ENCODE measurements around the gene SOX12. TPM values are rescaled to one million over a fixed set of nuclear protein-coding genes. Genes with fewer than 3 reads are reported as not detected.

Gene SOX12
- total and polyA plus RNA-seq, 9 donors: 5.9 to 27.7 (median 25.3) TPM

Other genes starting within 250 kb of the SOX12 start
- not detected for gene DEFB125, start 237.9 kb upstream of the SOX12 start, total RNA-seq
- not detected for gene DEFB125, start 237.9 kb upstream of the SOX12 start, polyA plus RNA-seq (ENCODE audit: insufficient read depth in 1 of 8, insufficient read length in 8 of 8, low replicate concordance in 1 of 8)
- gene DEFB126, start 183.0 kb upstream of the SOX12 start, total RNA-seq: not detected
- not detected for gene DEFB126, start 183.0 kb upstream of the SOX12 start, polyA plus RNA-seq (ENCODE audit: insufficient read depth in 1 of 8, insufficient read length in 8 of 8, low replicate concordance in 1 of 8)
- gene DEFB127, start 168.1 kb upstream of the SOX12 start, total RNA-seq: not detected
- under 1 TPM in 1 of 8 donors, not detected in 7; 0.41 TPM for gene DEFB127, start 168.1 kb upstream of the SOX12 start, polyA plus RNA-seq (ENCODE audit: insufficient read depth in 1 of 8, insufficient read length in 8 of 8, low replicate concordance in 1 of 8)
- gene DEFB128, start 135.8 kb upstream of the SOX12 start, total RNA-seq: not detected
- not detected for gene DEFB128, start 135.8 kb upstream of the SOX12 start, polyA plus RNA-seq (ENCODE audit: insufficient read depth in 1 of 8, insufficient read length in 8 of 8, low replicate concordance in 1 of 8)
- not detected for gene DEFB129, start 98.3 kb upstream of the SOX12 start, total RNA-seq
- gene DEFB129, start 98.3 kb upstream of the SOX12 start, polyA plus RNA-seq (ENCODE audit: insufficient read depth in 1 of 8, insufficient read length in 8 of 8, low replicate concordance in 1 of 8): not detected
- gene DEFB132, start 67.8 kb upstream of the SOX12 start, total RNA-seq: not detected
- not detected for gene DEFB132, start 67.8 kb upstream of the SOX12 start, polyA plus RNA-seq (ENCODE audit: insufficient read depth in 1 of 8, insufficient read length in 8 of 8, low replicate concordance in 1 of 8)
- gene C20orf96, start 34.8 kb upstream of the SOX12 start, total RNA-seq: 2.9 TPM
- gene C20orf96, start 34.8 kb upstream of the SOX12 start, polyA plus RNA-seq (ENCODE audit: insufficient read depth in 1 of 8, insufficient read length in 8 of 8, low replicate concordance in 1 of 8): 10 to 100 TPM in 6 of 8 donors, 1 to 10 TPM in 2; 9.4 to 14.0 (median 12.4) TPM
- gene ZCCHC3, start 28.0 kb upstream of the SOX12 start, total RNA-seq: 22.4 TPM
- gene ZCCHC3, start 28.0 kb upstream of the SOX12 start, polyA plus RNA-seq (ENCODE audit: insufficient read depth in 1 of 8, insufficient read length in 8 of 8, low replicate concordance in 1 of 8): 10 to 100 TPM; 29.2 to 41.4 (median 37.2) TPM
- gene NRSN2, start 21.6 kb downstream of the SOX12 start, total RNA-seq: 12.4 TPM
- 10 to 100 TPM; 28.3 to 33.6 (median 31.2) TPM for gene NRSN2, start 21.6 kb downstream of the SOX12 start, polyA plus RNA-seq (ENCODE audit: insufficient read depth in 1 of 8, insufficient read length in 8 of 8, low replicate concordance in 1 of 8)
- 3.5 TPM for gene TRIB3, start 55.2 kb downstream of the SOX12 start, total RNA-seq
- 1 to 10 TPM; 2.8 to 5.7 (median 4.0) TPM for gene TRIB3, start 55.2 kb downstream of the SOX12 start, polyA plus RNA-seq (ENCODE audit: insufficient read depth in 1 of 8, insufficient read length in 8 of 8, low replicate concordance in 1 of 8)
- 31.0 TPM for gene RBCK1, start 82.7 kb downstream of the SOX12 start, total RNA-seq
- gene RBCK1, start 82.7 kb downstream of the SOX12 start, polyA plus RNA-seq (ENCODE audit: insufficient read depth in 1 of 8, insufficient read length in 8 of 8, low replicate concordance in 1 of 8): 10 to 100 TPM; 40.0 to 69.1 (median 54.8) TPM
- 23.6 TPM for gene TBC1D20, start 137.0 kb downstream of the SOX12 start, total RNA-seq
- gene TBC1D20, start 137.0 kb downstream of the SOX12 start, polyA plus RNA-seq (ENCODE audit: insufficient read depth in 1 of 8, insufficient read length in 8 of 8, low replicate concordance in 1 of 8): 10 to 100 TPM; 27.6 to 37.8 (median 30.0) TPM
- 123 TPM for gene CSNK2A1, start 218.2 kb downstream of the SOX12 start, total RNA-seq
- gene CSNK2A1, start 218.2 kb downstream of the SOX12 start, polyA plus RNA-seq (ENCODE audit: insufficient read depth in 1 of 8, insufficient read length in 8 of 8, low replicate concordance in 1 of 8): 100 to 1,000 TPM in 3 of 8 donors, 10 to 100 TPM in 5; 85.9 to 115 (median 93.2) TPM